GM19023 (cell line): ENCODE data around the gene MRC2.
"Not testable (repeated sequence)": the region's sequence is repeated elsewhere in the genome, so short reads cannot be mapped to it uniquely, and the experiment has no call there.

ENCODE experiments used
- ATAC-seq: cut with Tn5 transposase; IDR thresholded peaks from one replicate; pipeline ENCODE4 v1.9.1; 2021; ENCODE audit warnings: mild to moderate bottlenecking, moderate library complexity; ENCODE audit not compliant: unreplicated experiment

The MRC2 gene

GRCh38 chr17:62613095-62613494 lies 14.4 kb upstream of the MRC2 start:
- not testable (repeated sequence) for ATAC-seq

GRCh38 chr17:62614142-62614541 lies 13.3 kb upstream of the MRC2 start:
- no peak for ATAC-seq

DNA sequence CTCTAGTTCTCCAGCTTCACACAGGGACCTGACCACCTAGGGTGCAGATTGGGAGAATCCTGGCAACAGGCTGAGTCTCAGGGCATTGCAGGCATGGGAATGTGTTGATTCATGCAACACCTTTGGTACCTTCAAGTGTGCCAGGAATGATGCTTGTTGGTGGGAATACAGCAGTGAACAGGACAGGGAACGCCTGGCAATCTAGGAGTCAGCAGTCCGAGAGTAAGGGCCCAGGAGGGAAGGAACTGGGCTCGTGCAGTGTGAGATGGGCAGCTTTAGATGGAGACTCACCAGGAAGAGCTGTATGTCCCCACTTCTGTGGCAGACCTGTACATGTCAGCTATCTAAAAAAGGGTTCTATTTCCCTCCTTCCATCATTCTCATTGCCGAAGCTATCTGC lies 12.0 kb upstream of the MRC2 start:
- no peak for ATAC-seq

DNA sequence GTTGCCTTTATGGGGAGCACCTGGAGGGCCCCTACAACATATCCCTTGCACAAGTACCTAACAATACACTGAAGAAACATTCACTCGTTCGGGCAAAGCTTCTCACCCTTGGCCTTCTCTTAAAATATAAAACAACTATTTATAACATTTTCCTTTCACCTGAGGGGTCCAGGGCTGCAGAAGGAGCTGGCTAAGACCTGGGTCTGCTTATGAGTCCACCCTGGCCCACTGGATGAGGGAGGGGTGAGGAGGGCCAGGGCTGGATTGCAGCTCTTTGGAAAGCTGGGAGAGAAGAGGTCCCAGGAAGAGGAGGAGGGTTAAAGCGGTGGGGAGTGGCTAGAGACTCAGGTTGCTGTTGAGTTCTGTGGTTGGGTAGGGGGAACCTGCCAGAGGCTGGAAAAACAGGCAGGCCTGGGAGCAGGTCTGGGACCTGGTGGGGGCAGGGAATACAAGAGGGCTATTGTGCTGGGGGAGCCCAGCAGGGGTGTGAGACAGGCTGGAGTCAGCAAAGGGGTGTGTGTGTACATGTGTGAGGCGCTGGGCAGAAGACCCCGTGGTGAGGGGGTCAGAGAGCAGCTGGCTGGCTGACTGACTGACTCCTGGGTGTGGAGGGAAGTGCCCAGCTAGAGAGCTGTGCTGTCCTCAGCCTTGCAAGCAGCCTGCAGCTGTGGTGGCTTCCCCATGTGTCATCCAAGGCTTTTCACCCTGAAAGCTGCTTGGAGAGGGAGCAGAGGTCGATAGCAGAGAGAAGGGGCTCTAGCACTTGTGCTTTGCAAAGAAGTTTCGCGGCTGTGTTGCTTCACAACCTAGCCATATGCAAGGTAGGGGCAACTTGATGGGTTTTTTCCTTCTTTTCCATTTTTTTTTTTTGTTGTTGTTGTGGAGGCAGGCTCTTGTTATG lies 10.2 kb upstream of the MRC2 start:
- no peak for ATAC-seq

DNA sequence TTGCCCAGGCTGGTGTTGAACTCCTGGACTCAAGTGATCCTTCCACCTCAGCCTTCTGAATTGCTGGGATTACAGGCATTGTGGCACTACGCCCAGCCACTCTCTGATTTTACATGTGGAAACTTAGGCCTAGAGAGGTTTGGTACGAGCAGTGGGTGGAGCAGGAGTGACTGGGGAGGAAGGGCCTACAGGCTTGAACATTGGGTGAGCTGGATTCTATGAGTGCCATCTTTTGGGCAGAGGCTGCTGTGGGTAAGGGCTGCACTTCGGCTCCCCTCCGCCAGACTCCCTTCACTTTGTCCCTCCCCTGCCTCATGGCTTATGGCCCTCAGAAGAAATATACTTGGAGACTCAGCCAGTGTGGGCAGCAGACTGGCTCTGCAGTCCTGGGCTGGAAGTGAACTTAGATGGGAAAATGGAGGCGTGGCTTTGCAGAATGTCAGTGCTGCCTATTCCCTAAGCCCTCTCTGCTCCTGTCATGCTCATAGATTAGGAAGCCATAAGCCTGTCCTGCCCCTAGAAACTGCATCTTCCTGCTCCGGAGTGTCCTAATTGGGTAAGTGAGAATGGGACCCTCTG lies 9.5 kb upstream of the MRC2 start:
- ATAC-seq = no peak

DNA sequence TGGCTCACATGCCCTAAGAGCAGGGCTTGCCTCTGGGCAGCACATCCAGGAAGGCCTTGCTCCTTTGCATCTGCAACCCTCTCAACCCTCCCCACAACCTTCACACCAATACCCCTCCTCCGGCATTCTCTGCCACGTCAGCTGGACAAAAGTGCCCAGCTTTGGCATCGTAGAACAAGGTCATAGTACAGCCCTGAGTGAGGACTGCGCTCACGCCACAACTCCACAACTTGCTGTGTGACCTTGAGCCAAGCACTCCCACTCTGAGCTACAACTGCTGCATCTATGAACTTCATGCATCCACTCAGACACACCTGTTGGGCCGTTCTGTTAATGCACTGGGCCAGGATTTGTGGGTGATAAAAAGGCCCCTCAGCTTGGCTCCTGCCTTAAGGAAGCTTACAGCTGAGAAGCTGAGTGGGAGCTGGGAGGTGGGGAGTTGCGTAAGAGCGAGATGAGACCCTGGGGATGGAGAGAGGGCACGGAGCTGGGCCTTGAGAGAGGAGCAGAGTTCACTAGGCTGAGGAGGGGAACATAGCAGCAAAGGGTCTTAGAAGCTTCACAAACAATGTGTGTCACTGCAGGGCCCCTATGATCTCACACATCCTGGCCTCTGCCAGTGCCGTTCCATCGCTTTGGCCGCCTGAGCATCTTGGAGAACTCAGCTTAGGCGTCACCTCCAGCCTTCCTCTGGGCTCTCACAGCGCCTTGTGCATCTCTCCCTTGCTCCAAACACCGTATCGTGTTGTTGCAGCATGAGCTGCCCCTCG lies 8.6 kb upstream of the MRC2 start:
- ATAC-seq = no peak

- ATAC-seq = no peak
These were observed 7.9 kb upstream of the MRC2 start for GRCh38 chr17:62619417-62620155.

DNA sequence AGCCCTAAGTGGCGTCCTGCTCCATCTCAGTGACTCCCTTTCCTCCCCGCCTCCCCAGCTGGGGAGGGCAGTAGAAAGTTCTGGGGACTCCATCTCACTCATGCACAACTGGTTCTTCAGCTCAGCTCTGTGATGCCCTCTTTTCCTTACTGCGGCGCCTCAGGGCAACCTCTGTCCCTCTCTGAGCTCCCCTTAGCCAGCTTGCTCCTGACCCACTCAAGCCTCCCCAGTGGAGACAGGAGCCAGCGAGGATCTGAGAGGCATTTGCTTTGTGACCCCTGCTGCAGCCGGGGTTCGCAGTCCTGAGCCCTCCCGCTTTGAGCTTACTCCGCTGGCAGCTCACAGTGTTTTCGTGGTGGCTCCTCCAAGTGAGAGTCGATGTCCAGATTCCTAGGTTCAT lies 6.2 kb upstream of the MRC2 start:
- no peak for ATAC-seq

DNA sequence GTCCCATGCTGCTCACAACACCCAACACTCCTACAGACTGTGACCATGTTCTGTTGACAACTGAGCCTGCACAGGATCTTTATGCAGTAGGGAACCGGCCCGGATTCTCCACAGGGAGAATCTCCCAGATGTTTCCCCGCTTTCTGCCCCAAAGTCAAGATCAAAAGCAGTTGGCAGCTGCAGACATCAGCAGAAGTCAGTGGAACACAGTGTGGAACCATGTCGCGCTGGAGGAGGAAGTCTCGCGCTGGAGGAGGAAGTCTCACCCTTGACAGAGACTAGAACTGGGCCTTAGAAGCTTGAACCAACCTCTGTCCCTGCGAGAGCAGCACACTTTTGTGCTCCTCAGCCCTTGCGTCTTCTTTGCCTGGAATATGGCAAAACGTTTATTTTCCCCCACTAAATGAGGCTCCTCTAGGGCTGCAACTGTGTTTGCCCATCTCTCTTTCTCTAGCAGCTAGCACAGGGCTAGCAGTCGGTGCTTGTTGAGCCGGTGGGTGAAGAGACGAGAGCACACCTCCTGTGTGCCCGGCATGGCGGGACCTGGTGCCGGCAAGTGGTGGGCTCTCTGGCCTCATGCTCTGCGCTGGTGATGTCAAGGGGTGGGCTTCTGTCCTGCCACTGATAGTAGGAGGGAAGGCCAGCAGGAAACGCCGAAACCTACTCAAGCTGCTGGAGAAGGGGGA lies 2.1 kb upstream of the MRC2 start:
- ATAC-seq = no peak

DNA sequence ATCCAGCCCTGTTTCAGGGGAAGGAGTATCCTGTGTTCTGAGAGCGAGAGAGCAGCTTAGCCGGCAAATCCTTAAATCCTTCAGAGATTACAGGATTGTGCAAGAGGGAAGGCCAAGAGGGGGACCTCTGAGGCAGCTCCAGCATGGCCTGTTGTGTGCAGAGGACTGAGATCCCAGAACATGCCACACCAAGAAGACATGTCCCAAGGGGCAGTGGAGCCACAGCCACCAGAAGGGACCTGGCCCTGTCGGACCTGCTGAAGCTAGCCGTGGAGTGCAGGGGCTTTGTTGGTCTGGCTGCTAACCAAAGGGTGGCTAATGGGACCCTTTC lies 1.6 kb upstream of the MRC2 start:
- no peak for ATAC-seq

DNA sequence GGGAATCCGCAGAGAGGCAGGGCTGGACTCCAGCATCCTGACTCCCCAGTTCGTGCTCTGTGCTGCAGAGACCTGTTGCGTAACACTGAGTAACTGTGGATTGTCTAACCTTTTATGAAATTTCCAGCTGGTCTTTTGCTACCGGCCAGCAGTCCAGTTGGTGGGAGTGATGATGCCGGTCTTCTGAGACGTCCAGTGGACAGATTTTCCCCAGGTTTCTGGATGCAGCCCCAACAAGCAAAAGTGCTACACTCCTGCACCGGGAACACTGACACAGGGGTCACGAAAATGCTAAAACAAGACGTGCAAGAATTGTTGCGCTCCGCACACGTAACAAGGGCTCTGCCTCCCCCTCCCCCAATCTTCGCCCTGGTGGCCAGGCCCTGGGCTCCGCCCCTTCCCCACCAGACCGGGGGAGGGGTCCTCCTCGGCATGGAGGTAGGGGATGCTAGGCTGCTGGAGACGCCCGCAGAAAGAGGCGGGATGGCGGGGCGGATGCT lies 701 bp upstream of the MRC2 start:
- no peak for ATAC-seq

DNA sequence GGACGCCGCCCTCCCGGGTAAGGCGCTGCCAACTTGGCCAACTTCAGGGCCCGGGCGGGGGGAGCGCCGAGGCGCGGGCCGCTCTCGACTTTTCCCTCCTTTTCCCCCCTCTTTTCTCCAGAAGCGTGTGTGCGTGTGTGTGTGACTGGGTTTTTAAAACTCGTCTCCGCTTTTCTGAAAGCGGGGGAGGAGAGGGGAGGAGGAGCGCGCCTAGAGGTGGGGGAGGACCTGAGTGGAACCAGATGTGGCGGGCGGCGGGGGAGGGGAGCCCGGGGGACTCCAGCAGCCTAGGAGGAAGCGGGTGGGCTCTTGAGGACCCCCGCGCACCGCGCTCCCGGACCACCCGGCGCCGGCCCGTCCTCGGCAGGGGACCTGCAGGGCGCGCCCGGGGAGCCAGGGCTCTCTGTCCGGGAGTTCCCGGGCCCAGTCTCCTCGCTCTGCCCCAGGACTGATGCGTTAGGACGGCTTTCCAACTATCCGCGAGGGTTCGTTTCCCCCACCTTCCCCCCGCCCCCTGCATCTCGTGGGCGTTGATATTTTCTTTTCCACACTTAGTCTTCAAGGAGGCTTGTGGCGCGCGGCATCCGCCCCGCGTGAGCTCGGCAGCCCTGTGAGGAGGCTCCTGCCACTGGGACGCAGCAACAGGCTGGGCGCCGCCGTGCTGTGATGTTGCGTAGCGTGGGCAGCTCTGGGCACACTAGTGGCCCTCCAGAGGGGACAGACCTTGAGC lies 599 bp downstream of the MRC2 start:
- peak; percentile 39 for ATAC-seq

DNA sequence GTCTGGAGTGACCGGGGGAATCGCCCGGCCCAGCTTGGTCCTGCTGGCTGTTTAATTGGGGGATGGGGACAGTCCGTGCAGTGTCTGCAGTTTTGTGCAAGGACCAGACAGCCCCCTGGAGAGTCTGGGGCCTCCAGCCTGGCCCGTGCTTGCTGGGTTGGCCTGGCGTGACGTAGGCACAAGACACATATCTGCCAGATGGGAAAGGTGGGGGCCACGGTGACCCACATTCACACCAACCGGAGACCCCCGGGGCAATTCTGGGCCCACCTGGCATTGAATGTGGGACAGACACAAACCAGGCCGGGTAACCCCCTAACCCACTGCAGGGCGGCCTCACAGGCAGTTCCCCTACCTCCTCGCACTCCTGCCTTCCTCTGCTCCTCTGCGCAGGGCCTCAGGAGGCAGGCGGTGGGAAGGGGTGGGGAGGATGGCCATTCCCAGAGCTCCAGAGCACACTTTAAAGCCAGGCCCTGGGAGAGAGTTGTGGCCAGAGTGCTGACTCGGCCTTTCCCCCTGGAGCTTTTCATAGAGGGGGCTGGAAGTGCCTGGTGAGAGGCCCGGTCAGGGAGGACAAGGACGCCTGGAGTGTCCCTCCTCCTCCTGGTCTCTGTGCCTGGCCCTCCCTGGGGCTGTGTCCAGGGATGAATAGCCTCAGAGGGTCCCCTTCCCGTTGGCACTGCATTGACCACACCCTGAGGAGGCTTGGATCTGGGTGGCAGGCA lies 1.5 kb downstream of the MRC2 start:
- ATAC-seq = no peak

GRCh38 chr17:62629556-62630364 lies 2.3 kb downstream of the MRC2 start:
- no peak for ATAC-seq

DNA sequence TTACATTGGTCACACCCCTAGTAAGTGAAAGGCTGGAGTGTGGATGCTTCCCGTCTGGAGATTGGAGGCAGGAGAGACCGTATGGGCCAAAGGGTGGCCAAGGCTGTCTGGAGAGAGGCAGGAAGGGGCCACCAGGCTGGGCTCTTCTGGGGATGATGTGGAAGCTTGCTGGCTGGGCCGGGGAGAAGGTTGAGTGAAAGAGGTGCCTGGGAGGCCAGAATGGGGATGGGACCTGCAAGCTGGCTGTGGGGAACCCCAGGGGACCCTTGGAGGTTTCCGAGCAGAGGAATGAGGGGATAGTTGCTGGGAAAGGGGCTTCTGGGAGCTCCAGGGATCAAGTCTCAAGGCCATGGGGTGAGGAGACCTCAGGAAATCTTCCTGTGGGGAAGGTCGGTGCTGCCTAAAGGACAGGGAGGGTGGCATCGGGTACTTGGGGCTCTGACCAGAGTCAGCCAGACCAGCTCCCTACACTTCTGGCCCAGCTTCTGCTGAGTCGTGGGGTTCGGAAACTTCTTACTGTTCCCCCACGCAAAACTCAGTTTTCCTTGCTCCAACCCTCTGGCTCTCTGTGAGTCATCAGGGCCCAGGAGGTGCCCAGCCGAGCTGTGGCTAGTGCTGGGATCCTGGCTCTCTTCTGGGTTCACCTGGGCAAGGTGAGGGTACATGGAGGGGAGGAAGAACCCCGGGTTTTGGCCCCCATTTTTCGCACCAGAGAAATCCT lies 3.1 kb downstream of the MRC2 start:
- no peak for ATAC-seq

DNA sequence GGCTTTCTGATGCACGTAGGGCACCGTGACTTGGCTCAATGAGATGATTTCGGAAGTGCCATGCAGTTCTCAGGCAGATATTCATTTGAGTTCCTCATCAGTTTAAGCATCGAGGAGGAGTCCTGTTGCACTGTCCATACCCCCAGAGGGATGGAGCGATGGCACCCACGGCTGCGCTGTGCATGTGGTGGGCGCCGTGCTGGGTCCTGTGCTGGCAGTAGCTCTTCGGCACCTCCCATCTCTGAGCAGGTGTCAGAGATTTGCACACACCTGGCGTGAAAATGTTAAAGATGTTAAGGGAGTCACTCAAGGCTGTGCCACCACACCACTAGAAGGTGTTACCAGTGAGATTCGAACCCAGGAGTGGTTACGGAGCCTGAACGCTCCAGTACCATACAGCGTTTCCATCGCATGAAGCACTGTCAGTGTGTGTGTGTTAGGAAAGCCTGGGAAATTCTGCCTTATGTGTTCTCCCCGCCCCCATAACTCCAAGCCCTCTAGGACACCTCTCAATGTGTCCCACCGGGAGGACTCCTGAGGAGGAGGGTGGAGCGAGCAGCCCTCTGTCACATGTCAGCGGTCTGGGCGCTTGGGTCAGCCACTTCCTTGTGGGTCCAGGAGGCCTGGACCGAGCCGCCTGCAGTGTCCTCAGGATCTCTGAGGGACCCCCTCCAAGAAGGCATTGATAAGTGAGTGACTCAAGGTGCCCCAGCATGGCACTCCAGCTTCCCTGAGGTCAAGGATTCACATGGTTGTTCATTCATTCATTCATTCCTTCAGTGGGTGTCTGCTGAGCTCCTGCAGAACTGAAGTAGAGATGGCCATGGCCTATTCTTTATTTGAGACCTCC lies 3.8 kb downstream of the MRC2 start:
- ATAC-seq = no peak
